SK-N-SH treated with all-trans-retinoic acid at 6 μM for 48 hours (cell line): Measurements from ENCODE around the gene TSPAN18.

Experiments
- ATAC-seq: fragments of 200-7000 bp; cut with Tn5 transposase; 3 replicates; pipeline ENCODE4 v1.9.1; 2020; ENCODE audit warnings: mild to moderate bottlenecking, moderate library complexity
- ARNTL ChIP-seq: fragments of 450-650 bp; formaldehyde crosslinking; IDR thresholded peaks from 2 replicates; pipeline ENCODE4 v1.5.0; 2020; ENCODE audit warnings: low read depth, mild to moderate bottlenecking, moderate library complexity, borderline replicate concordance
- CSDC2 ChIP-seq: fragments of 250-450 bp; sonication (Bioruptor Pico); IDR thresholded peaks from 2 replicates; pipeline ENCODE4 v1.5.0; 2020; ENCODE audit warnings: mild to moderate bottlenecking, moderate library complexity
- CSRNP3 ChIP-seq: fragments of 250-450 bp; sonication (Bioruptor Pico); IDR thresholded peaks from 2 replicates; pipeline ENCODE4 v1.5.1; 2021; ENCODE audit warnings: mild to moderate bottlenecking, moderate library complexity
- ESRRG ChIP-seq: fragments of 250-450 bp; sonication (Bioruptor Pico); IDR thresholded peaks from 2 replicates; pipeline ENCODE4 v1.6.1; 2021; ENCODE audit warnings: mild to moderate bottlenecking
- GLIS3 ChIP-seq: fragments of 250-450 bp; sonication (Bioruptor Pico); IDR thresholded peaks from 2 replicates; pipeline ENCODE4 v1.5.0; 2020; ENCODE audit warnings: mild to moderate bottlenecking, moderate library complexity
- ISL1 ChIP-seq: fragments of 250-450 bp; sonication (Bioruptor Pico); IDR thresholded peaks from 2 replicates; pipeline ENCODE4 v2.1.2; 2022; ENCODE audit warnings: mild to moderate bottlenecking, moderate library complexity
- OSR1 ChIP-seq: fragments of 250-450 bp; sonication (Bioruptor Pico); IDR thresholded peaks from 2 replicates; pipeline ENCODE4 v1.8.0; 2022; ENCODE audit warnings: moderate library complexity, mild to moderate bottlenecking, inconsistent platforms
- PATZ1 ChIP-seq: fragments of 250-450 bp; sonication (Bioruptor Pico); IDR thresholded peaks from 2 replicates; pipeline ENCODE4 v1.8.0; 2020; ENCODE audit warnings: mild to moderate bottlenecking, moderate library complexity, borderline replicate concordance
- RARB ChIP-seq: fragments of 250-450 bp; sonication (Bioruptor Pico); IDR thresholded peaks from 2 replicates; pipeline ENCODE4 v1.8.0; 2021; ENCODE audit warnings: mild to moderate bottlenecking, moderate library complexity
- TCF4 ChIP-seq: fragments of 250-450 bp; sonication (Bioruptor Pico); IDR thresholded peaks from 2 replicates; pipeline ENCODE4 v1.8.0; 2021; ENCODE audit warnings: mild to moderate bottlenecking, moderate library complexity, borderline replicate concordance
- TOX ChIP-seq: fragments of 250-450 bp; sonication (Bioruptor Pico); IDR thresholded peaks from 2 replicates; pipeline ENCODE4 v1.8.0; 2021; ENCODE audit warnings: mild to moderate bottlenecking, moderate library complexity, borderline replicate concordance
- TSHZ2 ChIP-seq: fragments of 250-450 bp; sonication (Bioruptor Pico); IDR thresholded peaks from 2 replicates; pipeline ENCODE4 v1.5.0; 2020; ENCODE audit warnings: mild to moderate bottlenecking, moderate library complexity
- ZC3H10 ChIP-seq: fragments of 250-450 bp; sonication (Bioruptor Pico); IDR thresholded peaks from 2 replicates; pipeline ENCODE4 v1.5.1; 2021; ENCODE audit warnings: mild to moderate bottlenecking, moderate library complexity
- ZFP30 ChIP-seq: fragments of 450-650 bp; formaldehyde crosslinking; IDR thresholded peaks from 2 replicates; pipeline ENCODE4 v1.5.0; 2022; ENCODE audit warnings: mild to moderate bottlenecking, moderate library complexity
- ZNF565 ChIP-seq: fragments of 450-650 bp; formaldehyde crosslinking; conservative IDR thresholded peaks from 2 replicates; pipeline ENCODE4 v1.5.0; 2020; ENCODE audit warnings: low read depth, mild to moderate bottlenecking, moderate library complexity
- ZNF70 ChIP-seq: fragments of 450-650 bp; formaldehyde crosslinking; IDR thresholded peaks from 2 replicates; pipeline ENCODE4 v1.5.0; 2020; ENCODE audit warnings: mild to moderate bottlenecking, moderate library complexity
- ZNF8 ChIP-seq: fragments of 450-650 bp; formaldehyde crosslinking; IDR thresholded peaks from 2 replicates; pipeline ENCODE4 v1.5.0; 2020; ENCODE audit warnings: mild to moderate bottlenecking, moderate library complexity
- TF ChIP-seq, protein P1 (sequence below): fragments of 250-450 bp; sonication (Bioruptor Pico); IDR thresholded peaks from 2 replicates; pipeline ENCODE4 v1.8.0; 2021; ENCODE audit warnings: low read depth, mild to moderate bottlenecking, moderate library complexity, borderline replicate concordance

TSPAN18 gene

DNA sequence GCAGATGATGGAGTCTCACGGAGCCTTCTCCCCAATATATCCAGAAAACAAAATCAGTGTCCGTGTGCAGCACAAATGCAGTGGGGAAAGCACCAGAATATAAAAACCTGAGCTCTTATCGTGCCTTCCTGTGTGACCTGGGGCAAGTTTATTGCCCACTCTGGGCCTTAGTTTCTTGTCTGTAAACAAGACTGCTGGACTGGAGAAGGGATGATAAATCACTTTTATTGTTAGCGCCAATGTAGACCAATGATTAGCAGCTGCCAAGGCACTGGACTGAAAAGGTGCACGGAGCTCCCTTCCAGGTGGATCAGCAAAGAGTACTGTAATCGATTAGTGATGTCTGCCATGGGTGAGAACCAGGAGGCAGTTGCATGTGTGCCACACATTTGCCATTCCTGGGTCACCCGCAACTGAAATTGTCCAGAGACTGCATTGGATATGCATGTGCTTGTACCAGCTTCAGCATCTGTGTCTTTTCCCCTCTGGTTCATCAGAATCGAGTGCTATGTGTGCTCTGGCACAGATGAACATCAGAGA lies 89.2 kb downstream of the TSPAN18 start:
- ATAC-seq, result no peak
- TF ChIP-seq CSDC2 (CRISPR knock-in tag) (no peak), TOX (CRISPR knock-in tag) (no peak), TCF4 (no peak), ARNTL (CRISPR knock-in tag) (no peak)

- ATAC-seq, result no peak
- TF ChIP-seq, protein P1, sequence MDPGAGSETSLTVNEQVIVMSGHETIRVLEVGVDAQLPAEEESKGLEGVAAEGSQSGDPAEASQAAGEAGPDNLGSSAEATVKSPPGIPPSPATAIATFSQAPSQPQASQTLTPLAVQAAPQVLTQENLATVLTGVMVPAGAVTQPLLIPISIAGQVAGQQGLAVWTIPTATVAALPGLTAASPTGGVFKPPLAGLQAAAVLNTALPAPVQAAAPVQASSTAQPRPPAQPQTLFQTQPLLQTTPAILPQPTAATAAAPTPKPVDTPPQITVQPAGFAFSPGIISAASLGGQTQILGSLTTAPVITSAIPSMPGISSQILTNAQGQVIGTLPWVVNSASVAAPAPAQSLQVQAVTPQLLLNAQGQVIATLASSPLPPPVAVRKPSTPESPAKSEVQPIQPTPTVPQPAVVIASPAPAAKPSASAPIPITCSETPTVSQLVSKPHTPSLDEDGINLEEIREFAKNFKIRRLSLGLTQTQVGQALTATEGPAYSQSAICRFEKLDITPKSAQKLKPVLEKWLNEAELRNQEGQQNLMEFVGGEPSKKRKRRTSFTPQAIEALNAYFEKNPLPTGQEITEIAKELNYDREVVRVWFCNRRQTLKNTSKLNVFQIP (CRISPR knock-in tag), result no peak
- TF ChIP-seq CSRNP3 (no peak), ZNF8 (CRISPR knock-in tag) (no peak), CSDC2 (CRISPR knock-in tag) (no peak), ESRRG (CRISPR knock-in tag) (no peak), PATZ1 (CRISPR knock-in tag) (no peak), ISL1 (CRISPR knock-in tag) (no peak), ZNF565 (CRISPR knock-in tag) (no peak), OSR1 (no peak), ZC3H10 (CRISPR knock-in tag) (no peak)
Measured at GRCh38 chr11:44816761-44817160, 90.0 kb downstream of the TSPAN18 start.

DNA sequence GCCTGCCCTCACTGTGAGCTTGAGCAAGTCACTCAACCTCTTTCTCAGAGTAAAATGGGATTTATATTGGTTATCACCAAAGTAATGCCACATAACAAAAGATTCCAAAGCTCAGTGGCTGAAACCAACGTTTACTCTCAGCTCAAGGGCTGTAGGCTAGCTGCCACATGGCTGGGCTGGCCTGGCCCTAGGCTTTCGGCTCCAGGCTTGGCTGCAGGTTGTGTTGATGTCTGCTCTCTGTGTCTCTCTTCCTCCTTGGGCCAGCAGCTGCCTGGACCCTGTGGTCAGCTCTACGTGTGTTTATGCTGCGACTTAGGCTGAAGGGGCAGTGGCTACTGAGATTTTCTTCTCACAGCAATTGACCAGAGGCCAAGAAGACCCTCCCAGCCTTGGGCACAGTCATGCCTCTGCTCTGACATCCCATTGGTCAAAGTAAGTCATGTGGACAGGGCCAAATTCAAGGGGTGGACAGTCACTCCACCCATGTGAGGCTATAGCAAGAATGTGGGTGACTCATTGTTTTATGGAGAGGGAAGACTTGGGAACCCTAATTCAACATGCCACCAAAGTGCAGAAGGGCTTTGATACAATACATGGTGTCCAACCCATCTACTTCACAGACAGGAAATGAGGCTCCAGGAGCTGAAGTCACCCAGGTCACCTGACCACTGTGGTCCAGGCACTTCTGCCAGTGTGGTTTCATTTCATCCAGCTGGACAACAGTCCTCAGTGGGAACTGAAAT lies 90.6 kb downstream of the TSPAN18 start:
- ATAC-seq, result no peak
- TF ChIP-seq ARNTL (CRISPR knock-in tag) (no peak), OSR1 (no peak), GLIS3 (CRISPR knock-in tag) (no peak), TCF4 (no peak), ZNF565 (CRISPR knock-in tag) (no peak), ZNF70 (CRISPR knock-in tag) (no peak), RARB (CRISPR knock-in tag) (no peak), TSHZ2 (CRISPR knock-in tag) (no peak), CSRNP3 (no peak), ZFP30 (CRISPR knock-in tag) (no peak)

- ATAC-seq, result no peak
- TF ChIP-seq, protein P1 (CRISPR knock-in tag), result no peak
- TF ChIP-seq ZFP30 (CRISPR knock-in tag) (no peak), CSDC2 (CRISPR knock-in tag) (no peak), TSHZ2 (CRISPR knock-in tag) (no peak)
Measured at GRCh38 chr11:44818110-44818509, 91.3 kb downstream of the TSPAN18 start.
